GM23338 (cell line): ENCODE data around the gene DYNLT5. TPM values are rescaled to one million over a fixed set of nuclear protein-coding genes. Genes with fewer than 3 reads are reported as not detected.

Experiments
- ATAC-seq: fragments of 200-7000 bp; cut with Tn5 transposase; 3 replicates; pipeline ENCODE4 v1.9.1; 2020
- DNase-seq: peaks from one replicate; pipeline ENCODE4 v3.0.0-alpha.2; 2015; ENCODE audit warnings: low spot score
- H2AFZ ChIP-seq: fragments of 200-600 bp; sonication (generic); 2 replicates; pipeline ENCODE4 v1.8.0; 2016; ENCODE audit warnings: antibody characterized with exemption, mild to moderate bottlenecking, moderate library complexity
- H3F3A ChIP-seq: fragments of 200-600 bp; sonication (generic); replicated peaks from 2 replicates; pipeline ENCODE4 v1.8.0; 2017; ENCODE audit warnings: antibody characterized with exemption, mixed run types, low read depth
- H3K27ac ChIP-seq: fragments of 200-600 bp; sonication (generic); 2 replicates; pipeline ENCODE4 v1.6.1; 2016; ENCODE audit warnings: low read depth
- H3K27me3 ChIP-seq: fragments of 200-600 bp; sonication (generic); 2 replicates; pipeline ENCODE4 v1.8.0; 2016; ENCODE audit warnings: mild to moderate bottlenecking, mixed run types, moderate library complexity; ENCODE audit not compliant: insufficient read depth
- H3K36me3 ChIP-seq: fragments of 200-600 bp; sonication (generic); 2 replicates; pipeline ENCODE4 v1.8.0; 2016; ENCODE audit warnings: mild to moderate bottlenecking; ENCODE audit not compliant: insufficient read depth
- H3K4me1 ChIP-seq: fragments of 200-600 bp; sonication (generic); 2 replicates; pipeline ENCODE4 v1.8.0; 2016; ENCODE audit warnings: mild to moderate bottlenecking, moderate library complexity; ENCODE audit not compliant: insufficient read depth
- H3K4me2 ChIP-seq: fragments of 200-600 bp; sonication (generic); 2 replicates; pipeline ENCODE4 v1.7.1; 2017; ENCODE audit warnings: mixed run types
- H3K4me3 ChIP-seq: fragments of 200-600 bp; sonication (generic); 2 replicates; pipeline ENCODE4 v1.6.1; 2016; ENCODE audit warnings: mixed run types
- H3K79me2 ChIP-seq: fragments of 200-600 bp; sonication (generic); replicated peaks from 2 replicates; pipeline ENCODE4 v1.8.0; 2017; ENCODE audit warnings: mild to moderate bottlenecking; ENCODE audit not compliant: insufficient read depth
- H3K9me2 ChIP-seq: fragments of 200-600 bp; sonication (generic); 2 replicates; pipeline ENCODE4 v1.8.0; 2017; ENCODE audit not compliant: insufficient read depth
- H4K20me1 ChIP-seq: fragments of 200-600 bp; sonication (generic); replicated peaks from 2 replicates; pipeline ENCODE4 v1.8.0; 2017; ENCODE audit warnings: mild to moderate bottlenecking; ENCODE audit not compliant: insufficient read depth
- H3K27ac Mint-ChIP-seq: 2 replicates; pipeline ENCODE4 v1.8.0; 2020; ENCODE audit warnings: inconsistent platforms, mild to moderate bottlenecking, moderate library complexity, mixed read lengths
- H3K27me3 Mint-ChIP-seq: 3 replicates; pipeline ENCODE4 v1.8.0; 2022; ENCODE audit warnings: low read depth, mild to moderate bottlenecking, moderate library complexity, mixed read lengths, inconsistent platforms; ENCODE audit not compliant: insufficient read depth, poor library complexity
- H3K36me3 Mint-ChIP-seq: 3 replicates; pipeline ENCODE4 v1.8.0; 2021; ENCODE audit warnings: low read depth, mild to moderate bottlenecking, inconsistent platforms, moderate library complexity, mixed read lengths
- H3K4me1 Mint-ChIP-seq: 3 replicates; pipeline ENCODE4 v1.8.0; 2020; ENCODE audit warnings: mild to moderate bottlenecking, inconsistent platforms, mixed read lengths
- H3K4me3 Mint-ChIP-seq: 3 replicates; pipeline ENCODE4 v1.8.0; 2021; ENCODE audit warnings: moderate library complexity, mild to moderate bottlenecking, inconsistent platforms, mixed read lengths
- H3K9me3 Mint-ChIP-seq: 3 replicates; pipeline ENCODE4 v1.8.0; 2020; ENCODE audit warnings: moderate library complexity, mild to moderate bottlenecking, inconsistent platforms, mixed read lengths
- EZH2phosphoT487 ChIP-seq: fragments of 200-600 bp; sonication (generic); IDR thresholded peaks from one replicate; pipeline ENCODE4 v1.8.1; 2018; ENCODE audit warnings: antibody characterized with exemption; ENCODE audit not compliant: unreplicated experiment
- JUNB ChIP-seq: IDR thresholded peaks from one replicate; pipeline ENCODE4 v1.6.1; 2016; ENCODE audit warnings: antibody characterized with exemption; ENCODE audit not compliant: unreplicated experiment
- NANOG ChIP-seq: IDR thresholded peaks from 2 replicates; pipeline ENCODE4 v1.6.1; 2016; ENCODE audit warnings: antibody characterized with exemption, borderline replicate concordance
- POLR2AphosphoS5 ChIP-seq: IDR thresholded peaks from 2 replicates; pipeline ENCODE4 v1.6.1; 2016; ENCODE audit warnings: antibody characterized with exemption, low read depth
- polyA plus RNA-seq: library from polyadenylated mRNA; unstranded; fragments of >200 nt; fragmentation: Nextera tagmentation; extraction: Ambion mirVana; gene quantifications from 2 replicates; pipeline ENCODE4 v1.2.1, GENCODE V29; 2016
- total RNA-seq: library from RNA; depleted of rRNA; stranded (reverse); fragments of >200 nt; shearing (Covaris generic); gene quantifications from 2 replicates; pipeline ENCODE4 v1.2.3, GENCODE V29; 2014
- TF ChIP-seq, protein P1 (sequence below): IDR thresholded peaks from one replicate; pipeline ENCODE4 v1.6.1; 2018; ENCODE audit warnings: antibody characterized with exemption; ENCODE audit not compliant: unreplicated experiment
- TF ChIP-seq, protein P2 (sequence below): IDR thresholded peaks from 2 replicates; pipeline ENCODE4 v1.6.1; 2016; ENCODE audit warnings: antibody characterized with exemption
- TF ChIP-seq, protein P3 (sequence below): fragments of 250-450 bp; sonication (Bioruptor Pico); IDR thresholded peaks from 2 replicates; pipeline ENCODE4 v1.5.0; 2020; ENCODE audit warnings: mild to moderate bottlenecking, moderate library complexity

DYNLT5 gene
- total and polyA plus RNA-seq, 2 experiments from 2014 or later: 0.95 to 2.8 TPM

GRCh38 chr1:66752671-66753371 lies 562 bp downstream of the DYNLT5 start (continued):
- TF ChIP-seq, protein P1, sequence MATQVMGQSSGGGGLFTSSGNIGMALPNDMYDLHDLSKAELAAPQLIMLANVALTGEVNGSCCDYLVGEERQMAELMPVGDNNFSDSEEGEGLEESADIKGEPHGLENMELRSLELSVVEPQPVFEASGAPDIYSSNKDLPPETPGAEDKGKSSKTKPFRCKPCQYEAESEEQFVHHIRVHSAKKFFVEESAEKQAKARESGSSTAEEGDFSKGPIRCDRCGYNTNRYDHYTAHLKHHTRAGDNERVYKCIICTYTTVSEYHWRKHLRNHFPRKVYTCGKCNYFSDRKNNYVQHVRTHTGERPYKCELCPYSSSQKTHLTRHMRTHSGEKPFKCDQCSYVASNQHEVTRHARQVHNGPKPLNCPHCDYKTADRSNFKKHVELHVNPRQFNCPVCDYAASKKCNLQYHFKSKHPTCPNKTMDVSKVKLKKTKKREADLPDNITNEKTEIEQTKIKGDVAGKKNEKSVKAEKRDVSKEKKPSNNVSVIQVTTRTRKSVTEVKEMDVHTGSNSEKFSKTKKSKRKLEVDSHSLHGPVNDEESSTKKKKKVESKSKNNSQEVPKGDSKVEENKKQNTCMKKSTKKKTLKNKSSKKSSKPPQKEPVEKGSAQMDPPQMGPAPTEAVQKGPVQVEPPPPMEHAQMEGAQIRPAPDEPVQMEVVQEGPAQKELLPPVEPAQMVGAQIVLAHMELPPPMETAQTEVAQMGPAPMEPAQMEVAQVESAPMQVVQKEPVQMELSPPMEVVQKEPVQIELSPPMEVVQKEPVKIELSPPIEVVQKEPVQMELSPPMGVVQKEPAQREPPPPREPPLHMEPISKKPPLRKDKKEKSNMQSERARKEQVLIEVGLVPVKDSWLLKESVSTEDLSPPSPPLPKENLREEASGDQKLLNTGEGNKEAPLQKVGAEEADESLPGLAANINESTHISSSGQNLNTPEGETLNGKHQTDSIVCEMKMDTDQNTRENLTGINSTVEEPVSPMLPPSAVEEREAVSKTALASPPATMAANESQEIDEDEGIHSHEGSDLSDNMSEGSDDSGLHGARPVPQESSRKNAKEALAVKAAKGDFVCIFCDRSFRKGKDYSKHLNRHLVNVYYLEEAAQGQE: no peak
- TF ChIP-seq EZH2phosphoT487: no peak

GRCh38 chr1:66757722-66758240 lies 5.5 kb downstream of the DYNLT5 start:
- Mint-ChIP-seq H3K4me3 (no peak overlapping the region), H3K9me3 (no peaks in the 10 kb centered on the region), H3K4me1 (peaks cover 3% of the 10 kb centered on the region; the same call in 2 of the 3 replicates), H3K27me3 (peaks cover 4% of the 10 kb centered on the region), H3K27ac (no peak overlapping the region), H3K36me3 (no peaks in the 10 kb centered on the region)
- no peak overlapping the region for H3K4me2 ChIP-seq
- H4K20me1 ChIP-seq: no peaks in the 10 kb centered on the region
- H2AFZ ChIP-seq: no peak overlapping the region
- no peaks in the 10 kb centered on the region for H3F3A ChIP-seq
- H3K4me1 ChIP-seq: 0 out of 2 replicates have a peak, but pooled peaks cover 3% of the 10 kb centered on the region
- H3K9me2 ChIP-seq: no peaks in the 10 kb centered on the region
- H3K36me3 ChIP-seq: no peaks in the 10 kb centered on the region
- DNase-seq (no peak), ATAC-seq (no peak)
- H3K27me3 ChIP-seq: peaks cover 7% of the 10 kb centered on the region
- no peaks in the 10 kb centered on the region for H3K79me2 ChIP-seq
- H3K4me3 ChIP-seq: no peak overlapping the region
- no peak overlapping the region for H3K27ac ChIP-seq
- TF ChIP-seq, protein P2, sequence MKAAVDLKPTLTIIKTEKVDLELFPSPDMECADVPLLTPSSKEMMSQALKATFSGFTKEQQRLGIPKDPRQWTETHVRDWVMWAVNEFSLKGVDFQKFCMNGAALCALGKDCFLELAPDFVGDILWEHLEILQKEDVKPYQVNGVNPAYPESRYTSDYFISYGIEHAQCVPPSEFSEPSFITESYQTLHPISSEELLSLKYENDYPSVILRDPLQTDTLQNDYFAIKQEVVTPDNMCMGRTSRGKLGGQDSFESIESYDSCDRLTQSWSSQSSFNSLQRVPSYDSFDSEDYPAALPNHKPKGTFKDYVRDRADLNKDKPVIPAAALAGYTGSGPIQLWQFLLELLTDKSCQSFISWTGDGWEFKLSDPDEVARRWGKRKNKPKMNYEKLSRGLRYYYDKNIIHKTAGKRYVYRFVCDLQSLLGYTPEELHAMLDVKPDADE: no peak
- TF ChIP-seq JUNB (no peak), NANOG (no peak), EZH2phosphoT487 (no peak), POLR2AphosphoS5 (no peak)
- TF ChIP-seq, protein P3, sequence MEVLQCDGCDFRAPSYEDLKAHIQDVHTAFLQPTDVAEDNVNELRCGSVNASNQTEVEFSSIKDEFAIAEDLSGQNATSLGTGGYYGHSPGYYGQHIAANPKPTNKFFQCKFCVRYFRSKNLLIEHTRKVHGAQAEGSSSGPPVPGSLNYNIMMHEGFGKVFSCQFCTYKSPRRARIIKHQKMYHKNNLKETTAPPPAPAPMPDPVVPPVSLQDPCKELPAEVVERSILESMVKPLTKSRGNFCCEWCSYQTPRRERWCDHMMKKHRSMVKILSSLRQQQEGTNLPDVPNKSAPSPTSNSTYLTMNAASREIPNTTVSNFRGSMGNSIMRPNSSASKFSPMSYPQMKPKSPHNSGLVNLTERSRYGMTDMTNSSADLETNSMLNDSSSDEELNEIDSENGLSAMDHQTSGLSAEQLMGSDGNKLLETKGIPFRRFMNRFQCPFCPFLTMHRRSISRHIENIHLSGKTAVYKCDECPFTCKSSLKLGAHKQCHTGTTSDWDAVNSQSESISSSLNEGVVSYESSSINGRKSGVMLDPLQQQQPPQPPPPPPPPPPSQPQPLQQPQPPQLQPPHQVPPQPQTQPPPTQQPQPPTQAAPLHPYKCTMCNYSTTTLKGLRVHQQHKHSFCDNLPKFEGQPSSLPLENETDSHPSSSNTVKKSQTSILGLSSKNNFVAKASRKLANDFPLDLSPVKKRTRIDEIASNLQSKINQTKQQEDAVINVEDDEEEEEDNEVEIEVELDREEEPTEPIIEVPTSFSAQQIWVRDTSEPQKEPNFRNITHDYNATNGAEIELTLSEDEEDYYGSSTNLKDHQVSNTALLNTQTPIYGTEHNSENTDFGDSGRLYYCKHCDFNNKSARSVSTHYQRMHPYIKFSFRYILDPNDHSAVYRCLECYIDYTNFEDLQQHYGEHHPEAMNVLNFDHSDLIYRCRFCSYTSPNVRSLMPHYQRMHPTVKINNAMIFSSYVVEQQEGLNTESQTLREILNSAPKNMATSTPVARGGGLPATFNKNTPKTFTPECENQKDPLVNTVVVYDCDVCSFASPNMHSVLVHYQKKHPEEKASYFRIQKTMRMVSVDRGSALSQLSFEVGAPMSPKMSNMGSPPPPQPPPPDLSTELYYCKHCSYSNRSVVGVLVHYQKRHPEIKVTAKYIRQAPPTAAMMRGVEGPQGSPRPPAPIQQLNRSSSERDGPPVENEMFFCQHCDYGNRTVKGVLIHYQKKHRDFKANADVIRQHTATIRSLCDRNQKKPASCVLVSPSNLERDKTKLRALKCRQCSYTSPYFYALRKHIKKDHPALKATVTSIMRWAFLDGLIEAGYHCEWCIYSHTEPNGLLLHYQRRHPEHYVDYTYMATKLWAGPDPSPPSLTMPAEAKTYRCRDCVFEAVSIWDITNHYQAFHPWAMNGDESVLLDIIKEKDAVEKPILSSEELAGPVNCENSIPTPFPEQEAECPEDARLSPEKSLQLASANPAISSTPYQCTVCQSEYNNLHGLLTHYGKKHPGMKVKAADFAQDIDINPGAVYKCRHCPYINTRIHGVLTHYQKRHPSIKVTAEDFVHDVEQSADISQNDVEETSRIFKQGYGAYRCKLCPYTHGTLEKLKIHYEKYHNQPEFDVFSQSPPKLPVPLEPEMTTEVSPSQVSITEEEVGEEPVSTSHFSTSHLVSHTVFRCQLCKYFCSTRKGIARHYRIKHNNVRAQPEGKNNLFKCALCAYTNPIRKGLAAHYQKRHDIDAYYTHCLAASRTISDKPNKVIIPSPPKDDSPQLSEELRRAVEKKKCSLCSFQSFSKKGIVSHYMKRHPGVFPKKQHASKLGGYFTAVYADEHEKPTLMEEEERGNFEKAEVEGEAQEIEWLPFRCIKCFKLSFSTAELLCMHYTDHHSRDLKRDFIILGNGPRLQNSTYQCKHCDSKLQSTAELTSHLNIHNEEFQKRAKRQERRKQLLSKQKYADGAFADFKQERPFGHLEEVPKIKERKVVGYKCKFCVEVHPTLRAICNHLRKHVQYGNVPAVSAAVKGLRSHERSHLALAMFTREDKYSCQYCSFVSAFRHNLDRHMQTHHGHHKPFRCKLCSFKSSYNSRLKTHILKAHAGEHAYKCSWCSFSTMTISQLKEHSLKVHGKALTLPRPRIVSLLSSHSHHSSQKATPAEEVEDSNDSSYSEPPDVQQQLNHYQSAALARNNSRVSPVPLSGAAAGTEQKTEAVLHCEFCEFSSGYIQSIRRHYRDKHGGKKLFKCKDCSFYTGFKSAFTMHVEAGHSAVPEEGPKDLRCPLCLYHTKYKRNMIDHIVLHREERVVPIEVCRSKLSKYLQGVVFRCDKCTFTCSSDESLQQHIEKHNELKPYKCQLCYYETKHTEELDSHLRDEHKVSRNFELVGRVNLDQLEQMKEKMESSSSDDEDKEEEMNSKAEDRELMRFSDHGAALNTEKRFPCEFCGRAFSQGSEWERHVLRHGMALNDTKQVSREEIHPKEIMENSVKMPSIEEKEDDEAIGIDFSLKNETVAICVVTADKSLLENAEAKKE (CRISPR knock-in tag): no peak
- TF ChIP-seq, protein P1: no peak
